ENCODE measurements around the gene ETHE1. TPM values are rescaled to one million over a fixed set of nuclear protein-coding genes. Genes with fewer than 3 reads are reported as not detected.

Gene ETHE1
- total RNA-seq, 2 donors from 2014 or later: 13.0 to 15.2 TPM

GRCh38 chr19:43468354-43469159 is 58.4 kb downstream of the ETHE1 start:
- Histone ChIP-seq H3K27ac (ENCODE audit: low read depth, low read length) (no peak overlapping the region), H3K27me3 (ENCODE audit: control insufficient read depth, insufficient read depth, low read length, poor library complexity, severe bottlenecking) (peaks cover 21% of the 10 kb centered on the region), H3K4me3 (ENCODE audit: low read length) (no peak overlapping the region), H3K9ac (ENCODE audit: extremely low read depth, low read length, poor library complexity, severe bottlenecking) (no peak overlapping the region), H3K9me3 (ENCODE audit: control insufficient read depth, low read length) (no peaks in the 10 kb centered on the region), H3K36me3 (ENCODE audit: control insufficient read depth, insufficient read depth, low read length) (no peaks in the 10 kb centered on the region), H3K4me1 (ENCODE audit: control insufficient read depth, insufficient read depth, low read length) (no peaks in the 10 kb centered on the region)
- no peak for TF ChIP-seq CTCF (conservative IDR thresholded peaks at IDR 0.05)
- no peak overlapping the region for H3K27ac Mint-ChIP-seq
- H3K36me3 Mint-ChIP-seq (ENCODE audit: low read depth): no peaks in the 10 kb centered on the region
- no peak overlapping the region for H3K4me3 Mint-ChIP-seq
- 92 to 94% methylated on average over 4 of the region's 4 CpGs for WGBS, 2 experiments (ENCODE audit: insufficient coverage in 1 of 2, insufficient read length in 1 of 2)
- no peaks in the 10 kb centered on the region for H3K4me1 Mint-ChIP-seq
- DNase-seq: no peak
- H3K27me3 Mint-ChIP-seq (ENCODE audit: insufficient read depth): peaks cover 46% of the 10 kb centered on the region
- peaks cover 17% of the 10 kb centered on the region for H3K9me3 Mint-ChIP-seq

- WGBS, 2 experiments (ENCODE audit: insufficient coverage in 1 of 2, insufficient read length in 1 of 2): 87 to 93% methylated on average over 3 to 4 of the region's 4 CpGs
- no peaks in the 10 kb centered on the region for H3K4me1 Mint-ChIP-seq
- Histone ChIP-seq H3K27me3 (ENCODE audit: control insufficient read depth, insufficient read depth, low read length, poor library complexity, severe bottlenecking) (peaks cover 24% of the 10 kb centered on the region), H3K4me3 (ENCODE audit: low read length) (no peak overlapping the region), H3K27ac (ENCODE audit: low read depth, low read length) (no peak overlapping the region), H3K9ac (ENCODE audit: extremely low read depth, low read length, poor library complexity, severe bottlenecking) (no peak overlapping the region), H3K4me1 (ENCODE audit: control insufficient read depth, insufficient read depth, low read length) (no peaks in the 10 kb centered on the region), H3K36me3 (ENCODE audit: control insufficient read depth, insufficient read depth, low read length) (no peaks in the 10 kb centered on the region), H3K9me3 (ENCODE audit: control insufficient read depth, low read length) (no peaks in the 10 kb centered on the region)
- H3K27me3 Mint-ChIP-seq (ENCODE audit: insufficient read depth): peaks cover 47% of the 10 kb centered on the region
- DNase-seq: no peak
- H3K27ac Mint-ChIP-seq: no peak overlapping the region
- no peak for TF ChIP-seq CTCF (conservative IDR thresholded peaks at IDR 0.05)
- peaks cover 19% of the 10 kb centered on the region for H3K9me3 Mint-ChIP-seq
- H3K36me3 Mint-ChIP-seq (ENCODE audit: low read depth): no peaks in the 10 kb centered on the region
- no peak overlapping the region for H3K4me3 Mint-ChIP-seq
Measured at GRCh38 chr19:43467730-43468129, 59.3 kb downstream of the ETHE1 start.

GRCh38 chr19:43467276-43467675 is 59.7 kb downstream of the ETHE1 start:
- H3K27ac Mint-ChIP-seq: no peak overlapping the region
- Histone ChIP-seq H3K4me1 (ENCODE audit: control insufficient read depth, insufficient read depth, low read length) (no peaks in the 10 kb centered on the region), H3K27ac (ENCODE audit: low read depth, low read length) (no peak overlapping the region), H3K9ac (ENCODE audit: extremely low read depth, low read length, poor library complexity, severe bottlenecking) (no peak overlapping the region), H3K9me3 (ENCODE audit: control insufficient read depth, low read length) (no peaks in the 10 kb centered on the region), H3K4me3 (ENCODE audit: low read length) (no peak overlapping the region), H3K27me3 (ENCODE audit: control insufficient read depth, insufficient read depth, low read length, poor library complexity, severe bottlenecking) (peaks cover 29% of the 10 kb centered on the region), H3K36me3 (ENCODE audit: control insufficient read depth, insufficient read depth, low read length) (no peaks in the 10 kb centered on the region)
- no peak for DNase-seq
- H3K27me3 Mint-ChIP-seq (ENCODE audit: insufficient read depth): peaks cover 52% of the 10 kb centered on the region
- no peak for TF ChIP-seq CTCF (conservative IDR thresholded peaks at IDR 0.05)
- no peaks in the 10 kb centered on the region for H3K36me3 Mint-ChIP-seq (ENCODE audit: low read depth)
- 88 to 92% methylated on average over 6 of the region's 6 CpGs for WGBS, 2 experiments (ENCODE audit: insufficient coverage in 1 of 2, insufficient read length in 1 of 2)
- H3K9me3 Mint-ChIP-seq: peaks cover 19% of the 10 kb centered on the region
- H3K4me3 Mint-ChIP-seq: no peak overlapping the region
- no peaks in the 10 kb centered on the region for H3K4me1 Mint-ChIP-seq

All from endodermal cell (in vitro differentiated cells).